NOMO-1 (cell line): Measurements from ENCODE around the gene SYT15B.
"Not testable (repeated sequence)": the region's sequence is repeated elsewhere in the genome, so short reads cannot be mapped to it uniquely, and the experiment has no call there.

Experiments used
- DNase-seq, 2 experiments: peaks; one replicate each; lab custom pipeline; 2025; ENCODE audit not compliant: unreplicated experiment in 2 of 2; lab: John Stamatoyannopoulos, UW

Gene SYT15B

DNA sequence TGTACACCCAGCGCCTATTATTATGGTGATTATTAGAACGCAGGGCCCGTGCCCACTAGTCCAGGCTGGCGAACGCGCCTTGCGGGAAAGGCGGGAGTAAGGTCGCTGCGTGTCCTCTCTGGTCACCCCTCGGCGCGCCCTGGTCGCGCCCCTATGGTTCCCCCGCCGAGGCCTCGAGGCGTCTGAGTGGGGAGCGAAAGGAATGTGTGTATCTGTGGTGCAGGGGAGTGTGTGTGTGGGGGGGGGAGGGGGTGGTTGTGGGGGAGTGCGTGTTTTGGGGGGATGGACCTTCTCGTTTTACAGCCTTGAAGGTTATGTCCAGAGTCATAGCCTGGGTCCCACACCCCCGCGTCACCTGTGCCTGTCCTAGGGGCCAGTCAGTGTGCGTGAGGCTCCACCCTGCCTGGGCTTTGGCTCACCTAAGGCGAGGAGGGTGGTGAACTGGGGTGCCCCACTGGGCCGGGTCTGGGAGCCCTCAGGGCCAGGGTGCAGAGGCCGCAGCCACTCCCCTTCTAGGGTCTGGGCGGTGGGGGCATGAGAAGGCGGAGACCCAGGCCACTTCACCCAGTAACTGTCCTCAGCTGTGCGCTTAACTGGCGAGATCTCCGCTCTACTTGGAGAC, at the start of gene SYT15B:
TSS of gene SYT15B (minus strand) at position 39 of the 622 bp plus-strand sequence. CDS start 952 bp downstream, outside the sequence.
- DNase-seq: not testable (repeated sequence)

DNA sequence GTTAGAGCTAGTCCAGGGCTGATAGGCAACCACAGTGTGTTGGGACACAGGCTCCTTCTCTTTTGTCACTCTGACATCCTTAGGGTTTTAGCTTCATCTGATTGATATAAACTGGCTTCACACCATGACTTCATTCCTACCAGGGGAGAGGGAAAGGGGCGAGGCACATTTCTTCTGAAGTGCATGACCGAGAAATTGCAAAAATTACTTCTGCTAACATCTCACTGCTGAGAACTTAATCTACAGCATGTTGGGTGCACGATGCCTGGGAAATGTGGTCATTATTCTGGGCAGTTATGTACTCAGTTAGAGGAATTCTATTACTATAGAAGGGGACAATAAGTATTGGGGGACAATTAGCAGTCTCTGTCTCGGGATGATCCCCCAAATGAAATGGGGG, 16.2 kb upstream of the SYT15B start:
- DNase-seq: not testable (repeated sequence)

DNA sequence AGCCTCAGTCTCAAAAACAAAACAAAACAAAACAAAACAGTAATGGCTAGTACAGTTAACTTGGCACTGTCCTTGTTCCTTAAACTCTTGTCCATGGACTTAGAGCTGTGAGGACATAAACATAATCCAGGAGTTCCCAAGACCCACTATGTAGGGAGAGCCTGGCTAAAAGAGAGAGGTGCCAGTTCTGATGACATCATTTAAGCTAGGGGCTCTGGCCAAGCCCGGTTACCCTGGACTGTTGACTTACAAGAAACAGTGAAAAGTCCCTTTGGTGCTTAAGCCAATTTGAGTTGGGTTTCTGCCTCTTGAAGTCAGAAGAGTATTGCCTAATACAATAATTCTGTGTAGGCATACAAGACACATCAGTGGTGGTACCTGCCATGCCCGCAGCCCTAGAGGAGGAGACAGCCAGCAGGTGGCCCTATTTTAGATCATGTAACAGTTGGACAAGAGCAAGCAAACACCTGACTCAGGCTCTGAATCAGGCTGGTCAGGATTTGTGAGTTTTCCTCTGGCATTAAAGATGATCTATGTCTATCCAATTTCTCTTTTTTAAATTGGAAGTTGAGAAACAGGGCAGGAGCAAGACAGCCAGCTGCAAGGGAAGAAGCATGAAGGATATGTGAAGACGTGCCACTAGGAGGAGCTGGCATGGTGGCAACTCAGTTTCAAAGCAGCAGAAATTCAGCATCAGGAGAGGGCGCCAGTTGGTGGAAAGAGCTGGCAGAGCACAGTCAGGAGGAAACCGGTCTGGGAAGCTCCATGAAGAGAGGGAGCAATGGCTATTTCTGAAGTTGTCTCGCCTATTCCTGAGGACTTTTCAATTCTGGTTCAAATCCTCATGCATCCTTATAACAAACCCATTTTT, 12.2 kb upstream of the SYT15B start:
- peak in 1 of 2 experiments; percentile 11 for DNase-seq

DNA sequence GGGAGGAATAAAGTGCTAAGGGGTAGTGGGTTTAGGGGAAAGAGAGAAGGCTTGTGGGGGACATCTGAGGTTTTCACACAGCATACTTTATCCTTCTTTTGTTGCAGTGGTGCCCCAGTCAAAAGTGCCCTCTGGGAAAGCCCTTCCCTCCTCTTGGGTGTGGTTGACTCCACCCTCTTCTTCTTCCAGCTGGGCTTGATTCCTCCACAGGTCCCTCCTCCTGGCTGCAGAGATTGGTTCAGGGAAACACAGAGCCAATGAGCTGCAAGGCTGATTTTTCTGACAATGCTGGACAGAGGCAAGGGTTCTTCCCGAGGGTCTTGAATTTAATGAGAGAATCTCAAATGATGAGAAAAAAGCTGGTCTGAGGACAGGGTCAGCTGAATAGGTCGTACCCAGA, 7.4 kb upstream of the SYT15B start:
- not testable (repeated sequence) for DNase-seq

DNA sequence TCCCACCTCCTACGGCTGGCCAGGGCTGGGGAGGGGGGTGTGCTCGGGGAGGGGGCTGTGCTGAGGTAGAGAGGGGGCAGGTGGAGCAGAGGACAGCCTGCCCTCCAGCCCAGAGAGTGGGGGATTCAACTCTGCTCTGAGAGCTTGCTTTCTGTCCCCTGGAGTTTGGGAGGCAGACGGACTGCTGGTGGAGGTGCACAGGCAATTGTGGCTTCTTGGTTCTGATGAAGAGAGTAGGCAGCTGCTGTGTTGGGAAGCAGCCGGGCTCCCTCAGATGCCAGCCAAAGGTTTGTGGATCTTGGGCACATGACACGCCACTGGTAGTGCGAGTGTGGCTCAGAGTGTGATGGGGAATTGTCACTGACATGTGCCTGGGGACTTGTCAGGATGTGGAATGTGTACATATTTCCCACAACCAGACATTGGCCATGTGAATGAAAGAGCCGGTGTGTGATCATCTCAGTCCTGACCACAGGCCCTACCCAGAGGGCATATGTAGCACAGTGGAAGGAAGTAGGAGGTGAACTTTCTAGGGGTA, 5.3 kb upstream of the SYT15B start:
- not testable (repeated sequence) for DNase-seq

DNA sequence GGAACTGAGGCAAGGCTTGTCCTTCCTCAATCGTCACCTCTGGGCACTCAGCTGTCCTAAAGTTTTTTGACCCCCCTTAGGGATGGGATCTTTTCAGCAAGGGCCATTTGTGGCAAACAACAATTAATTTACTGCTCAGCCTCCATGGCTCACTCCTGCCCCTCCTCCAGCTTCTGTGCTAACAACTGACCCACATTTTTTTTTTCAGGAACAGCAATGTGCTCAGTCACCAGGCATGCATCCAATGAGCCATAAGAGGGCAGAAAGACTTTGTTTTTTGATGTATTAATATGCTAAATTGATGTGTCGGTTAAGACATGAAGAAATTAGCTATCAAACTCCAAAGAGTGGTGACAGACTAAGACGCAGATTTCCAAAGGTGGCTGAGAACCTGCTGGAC, 4.7 kb upstream of the SYT15B start:
- DNase-seq: not testable (repeated sequence)

DNA sequence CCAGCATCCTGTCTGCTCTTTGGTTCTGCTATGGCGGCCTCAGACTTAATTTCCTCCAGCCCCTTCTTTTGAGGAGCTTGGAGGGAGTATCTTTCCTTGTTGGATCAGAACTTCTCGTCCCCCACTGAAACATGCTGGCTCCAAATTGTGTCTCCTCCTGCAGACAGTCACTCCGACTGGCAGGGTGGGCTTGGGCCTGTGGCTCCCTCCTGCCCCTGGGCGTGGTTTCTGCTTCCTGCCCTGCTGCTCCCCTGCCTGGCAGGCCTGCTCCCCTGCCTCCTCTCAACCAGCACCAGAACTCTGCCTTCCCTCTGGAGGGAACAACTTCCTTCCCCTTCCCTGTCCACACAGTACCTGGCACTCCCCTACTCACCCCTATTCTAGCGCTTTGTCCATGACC, 3.8 kb upstream of the SYT15B start:
- DNase-seq: not testable (repeated sequence)

DNA sequence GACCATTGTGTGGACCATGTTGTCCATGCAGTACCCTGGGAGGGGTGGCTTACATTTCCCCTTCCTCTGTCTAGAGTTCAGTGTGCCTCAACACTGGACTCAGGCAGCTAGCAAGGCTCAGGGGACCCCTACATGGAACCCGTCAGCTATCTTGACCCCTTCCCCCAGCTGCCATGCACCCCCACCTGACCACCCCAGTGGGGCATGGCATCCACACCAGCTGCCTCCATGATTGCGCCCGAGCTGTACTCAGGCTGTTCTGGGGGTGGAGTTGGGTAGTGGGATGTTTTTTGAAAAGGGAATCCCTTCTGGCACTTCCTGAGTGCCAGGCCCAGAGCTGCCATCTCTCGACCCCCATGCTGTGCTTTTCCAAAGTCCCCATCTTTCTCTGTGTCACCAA, 1.8 kb upstream of the SYT15B start:
- DNase-seq: not testable (repeated sequence)

DNA sequence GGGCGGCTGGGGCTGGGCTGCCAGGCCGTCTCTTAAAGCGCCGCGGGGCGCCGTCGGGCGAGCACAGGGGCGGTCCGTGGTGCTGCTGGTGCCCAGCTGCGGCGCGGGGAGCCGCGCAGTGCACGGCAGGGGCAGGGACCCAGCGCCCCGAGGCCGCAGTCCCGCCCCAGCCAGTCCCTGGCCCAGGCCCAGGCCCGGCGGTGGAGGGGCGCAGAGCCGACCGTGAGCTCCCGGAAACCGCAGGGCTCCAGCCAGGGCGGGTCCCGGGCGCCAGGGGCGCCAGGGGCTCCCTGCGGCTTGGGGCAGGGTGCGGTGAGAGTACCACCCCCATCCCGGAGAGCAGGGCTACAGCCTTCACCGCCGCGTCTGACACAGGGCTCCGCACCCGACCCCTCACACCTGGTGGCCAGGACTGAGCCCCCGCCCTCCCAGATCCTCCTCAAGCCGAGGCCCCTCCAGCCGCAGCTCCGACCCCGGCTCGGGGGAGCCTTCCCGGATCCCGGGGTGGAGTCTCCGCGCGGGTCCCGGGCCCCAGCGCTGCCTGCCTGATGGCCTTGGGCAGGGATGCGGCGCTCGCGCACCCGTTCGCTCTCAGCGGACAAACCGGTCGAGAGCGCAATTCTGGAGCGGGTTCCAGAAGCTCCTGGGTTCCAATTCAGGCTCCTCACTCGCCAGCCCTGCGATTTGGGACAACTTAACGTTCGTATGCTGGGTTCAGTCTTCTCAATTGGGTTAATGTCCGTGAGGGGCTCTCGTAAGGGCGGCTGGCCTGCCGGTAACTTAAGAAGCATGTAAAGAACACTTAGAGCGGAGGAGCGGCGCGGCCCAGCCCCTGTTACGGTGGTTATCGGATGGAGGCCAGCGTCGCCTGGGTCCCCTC, 478 bp downstream of the SYT15B start:
- not testable (repeated sequence) for DNase-seq

DNA sequence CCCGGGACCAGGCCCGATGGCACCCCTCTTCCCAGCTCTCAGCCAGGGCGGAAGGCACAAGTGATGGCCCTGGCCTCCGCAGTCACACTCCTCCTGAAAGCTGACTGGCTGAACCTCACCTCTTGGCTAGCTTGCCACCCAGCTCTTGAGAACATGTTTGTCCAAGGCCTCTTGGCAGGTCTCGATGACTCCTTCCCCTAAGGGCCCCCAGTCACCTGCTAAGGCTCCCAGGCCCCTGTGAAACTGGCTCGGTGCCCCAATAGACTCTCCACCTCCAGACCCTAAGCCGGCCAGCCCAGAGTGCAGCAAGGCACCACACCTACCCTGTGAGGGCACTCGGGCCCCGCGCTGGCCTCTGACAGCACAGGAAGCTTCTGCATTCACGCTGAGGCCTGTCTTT, 4.5 kb downstream of the SYT15B start:
- DNase-seq: not testable (repeated sequence)

DNA sequence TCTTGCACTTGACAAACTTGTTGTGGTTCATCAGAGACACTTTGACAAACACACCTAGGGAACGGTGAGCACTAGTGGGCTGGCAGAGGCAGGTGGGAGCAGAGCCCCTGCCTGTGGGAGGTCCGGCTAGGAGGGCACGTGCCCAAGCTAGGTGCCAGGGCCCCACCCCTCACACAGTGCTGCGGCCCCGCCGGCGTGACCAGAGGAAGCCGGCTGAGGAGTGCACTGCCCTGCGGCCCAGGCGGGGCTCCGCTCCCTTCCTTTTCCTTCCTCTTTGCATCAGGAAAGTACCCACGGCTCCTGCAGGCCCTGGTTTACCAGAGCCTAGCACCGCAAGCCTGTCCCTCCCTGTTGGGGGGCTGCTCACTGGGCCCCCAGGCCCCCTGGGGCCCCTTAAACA, 7.2 kb downstream of the SYT15B start:
- not testable (repeated sequence) for DNase-seq

DNA sequence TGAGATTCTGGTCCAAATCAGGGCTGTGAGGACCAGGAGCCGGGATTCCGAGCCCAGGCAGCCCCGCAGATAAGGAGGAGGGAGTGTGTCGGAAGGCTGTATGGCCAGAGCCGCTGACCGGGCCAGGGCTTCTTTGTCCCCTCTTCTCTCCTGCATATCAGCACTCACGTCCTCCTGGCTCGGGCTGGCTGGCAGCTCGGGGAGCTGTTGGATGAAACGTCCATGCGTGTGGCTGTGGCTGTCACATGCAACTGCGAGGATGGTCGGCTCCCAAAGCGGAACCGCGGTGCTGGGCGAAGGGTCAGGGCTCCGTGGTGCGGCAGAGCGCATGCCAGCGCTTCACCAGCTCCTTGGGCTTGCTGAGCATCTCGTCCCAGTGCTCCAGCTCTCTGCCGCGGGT, 9.5 kb downstream of the SYT15B start:
- DNase-seq: not testable (repeated sequence)

DNA sequence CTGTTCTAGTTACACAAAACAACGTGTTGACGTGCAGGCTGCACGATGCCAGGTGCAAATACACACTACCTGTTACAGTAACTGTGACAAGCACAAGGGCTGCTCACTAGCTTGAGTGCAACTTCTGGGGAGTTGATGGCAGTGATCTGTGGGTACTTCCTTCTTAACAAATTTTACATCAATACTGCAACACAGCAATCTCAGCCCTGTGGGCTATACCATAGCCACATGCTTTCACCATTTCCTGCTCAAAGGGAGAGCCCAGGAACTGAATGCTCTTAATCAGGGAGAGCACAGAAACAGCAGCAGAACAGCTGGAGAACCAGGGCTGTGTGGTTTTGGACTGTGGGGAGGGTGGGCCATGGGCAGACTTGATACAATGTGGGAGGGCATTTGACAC, 10.2 kb downstream of the SYT15B start:
- DNase-seq: not testable (repeated sequence)

DNA sequence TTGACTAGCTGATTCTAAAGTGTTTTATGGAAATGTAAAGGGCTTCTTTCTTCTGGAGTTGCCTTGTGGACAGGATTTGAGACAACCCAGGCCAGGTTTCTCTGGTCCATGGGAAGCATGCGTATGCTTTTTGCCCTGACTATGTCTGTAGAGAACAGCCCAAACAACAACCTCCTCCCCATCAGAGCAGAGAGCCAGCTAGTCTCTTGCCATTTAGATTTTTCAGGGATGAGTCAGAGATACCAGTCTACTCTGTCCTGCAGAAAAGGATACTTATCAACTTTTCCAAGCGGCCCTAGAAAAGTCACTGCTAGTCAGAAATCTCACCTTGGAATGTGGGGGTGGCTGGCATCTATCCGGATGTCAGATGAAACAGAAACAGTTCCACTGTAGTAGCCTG, 11.6 kb downstream of the SYT15B start:
- not testable (repeated sequence) for DNase-seq

DNA sequence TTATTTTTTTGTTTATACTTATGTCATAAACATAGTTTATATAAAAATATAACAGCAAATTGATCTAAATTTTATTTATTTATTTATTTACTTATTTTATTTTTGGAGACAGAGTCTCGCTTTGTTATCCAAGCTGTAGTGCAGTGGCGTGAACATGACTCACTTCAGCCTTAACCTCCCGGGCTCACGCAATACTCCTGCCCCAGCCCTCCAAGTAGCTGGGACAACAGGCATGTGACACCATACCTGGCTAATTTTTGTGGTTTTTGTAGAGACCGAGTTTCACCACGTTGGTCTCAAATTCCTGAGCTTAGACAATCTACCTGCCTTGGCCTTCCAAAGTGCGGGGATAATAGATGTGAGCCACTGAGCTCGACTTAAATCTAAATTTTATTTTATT, 13.0 kb downstream of the SYT15B start:
- DNase-seq: not testable (repeated sequence)

DNA sequence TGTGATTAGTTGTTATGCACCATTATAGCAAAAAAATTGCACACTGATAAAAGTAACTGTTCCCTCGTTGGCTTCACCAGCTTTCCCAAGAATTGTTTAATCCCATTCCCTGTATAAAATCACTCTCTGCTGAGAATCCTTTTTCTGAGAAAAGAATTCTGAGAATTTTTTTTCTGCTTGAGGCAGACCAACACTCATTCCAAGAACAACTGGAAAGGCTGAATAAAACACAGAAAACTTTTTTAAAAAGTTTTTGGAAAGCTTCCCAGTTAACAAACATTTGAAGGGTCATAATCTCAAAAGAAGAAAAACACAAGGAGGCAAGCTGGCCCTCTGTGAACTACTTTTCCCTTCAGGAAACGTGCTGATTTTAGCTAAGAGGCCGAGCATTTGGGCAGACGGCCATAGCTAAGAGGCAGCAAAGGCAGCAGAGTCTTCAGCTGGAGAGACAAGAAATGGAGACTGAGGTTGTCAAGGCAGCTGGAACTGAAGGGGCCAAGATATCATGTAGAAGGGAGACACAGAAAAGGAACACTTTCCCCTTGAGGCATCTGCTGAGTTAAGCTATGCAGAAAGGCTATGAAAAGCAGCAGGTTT, 16.5 kb downstream of the SYT15B start:
- not testable (repeated sequence) for DNase-seq

DNA sequence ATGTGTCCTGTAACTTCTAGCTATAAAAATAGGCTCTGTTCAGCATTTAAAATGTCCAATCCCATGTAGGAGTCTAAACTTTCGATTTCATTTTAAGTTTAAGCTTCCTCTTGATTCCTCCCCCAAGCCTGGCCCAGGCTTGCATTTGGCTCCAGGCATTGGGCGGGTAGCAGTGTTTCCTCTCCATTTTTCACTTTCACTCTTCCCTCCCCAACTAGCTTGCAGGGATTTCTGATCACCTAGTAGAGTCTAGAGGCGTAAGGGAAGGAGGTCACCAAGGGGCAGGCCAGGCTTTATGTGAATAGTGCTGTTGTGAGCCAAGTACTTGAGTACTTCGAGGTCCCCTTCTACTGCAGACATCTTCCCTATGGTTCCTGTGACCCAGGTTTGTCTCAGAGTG, 18.5 kb downstream of the SYT15B start:
- DNase-seq: not testable (repeated sequence)

DNA sequence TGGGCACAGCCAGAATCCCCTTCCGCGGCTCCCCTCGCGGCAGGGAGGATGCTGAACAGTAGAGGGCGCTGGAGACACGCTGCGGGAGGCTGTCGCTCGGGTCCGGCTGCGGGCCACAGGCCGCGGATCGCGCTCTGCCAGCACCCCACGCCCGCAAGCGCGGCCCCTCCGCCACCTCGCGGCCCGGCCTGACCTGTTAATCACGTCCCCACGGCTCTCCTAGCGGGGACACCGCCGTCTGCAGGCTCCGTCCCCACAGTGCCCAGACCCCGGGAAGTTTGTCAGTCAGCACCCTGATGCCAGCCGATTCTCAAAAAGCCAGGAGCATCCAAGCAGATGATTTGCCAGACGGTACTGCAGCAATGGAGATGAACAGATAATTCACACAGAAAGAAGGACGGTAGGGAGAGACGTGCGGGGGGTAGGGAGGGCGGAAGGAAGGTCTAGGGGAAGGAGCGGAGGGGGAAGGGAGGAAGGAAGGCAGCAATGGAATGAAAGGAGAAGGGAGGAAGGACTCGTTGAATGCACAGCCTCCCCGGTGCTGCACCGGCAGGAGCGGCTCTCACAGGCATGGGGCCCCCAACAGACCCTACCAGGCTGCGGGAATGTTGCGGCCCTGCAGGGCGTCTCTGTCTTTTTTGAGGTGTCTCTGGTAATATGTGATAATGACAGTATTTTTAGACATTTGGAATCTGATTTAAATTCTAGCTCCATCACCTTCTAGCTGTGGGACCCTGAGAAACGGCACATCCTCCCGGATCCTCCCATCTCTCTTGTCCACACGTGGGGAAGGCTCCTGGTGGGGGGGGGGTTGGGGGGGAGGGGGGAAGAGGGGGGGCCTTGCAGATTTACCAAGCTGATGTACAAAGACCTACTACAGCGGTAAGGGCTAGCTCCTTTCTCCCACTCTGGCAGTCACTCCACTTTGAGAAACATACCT, 19.5 kb downstream of the SYT15B start:
- DNase-seq: not testable (repeated sequence)

DNA sequence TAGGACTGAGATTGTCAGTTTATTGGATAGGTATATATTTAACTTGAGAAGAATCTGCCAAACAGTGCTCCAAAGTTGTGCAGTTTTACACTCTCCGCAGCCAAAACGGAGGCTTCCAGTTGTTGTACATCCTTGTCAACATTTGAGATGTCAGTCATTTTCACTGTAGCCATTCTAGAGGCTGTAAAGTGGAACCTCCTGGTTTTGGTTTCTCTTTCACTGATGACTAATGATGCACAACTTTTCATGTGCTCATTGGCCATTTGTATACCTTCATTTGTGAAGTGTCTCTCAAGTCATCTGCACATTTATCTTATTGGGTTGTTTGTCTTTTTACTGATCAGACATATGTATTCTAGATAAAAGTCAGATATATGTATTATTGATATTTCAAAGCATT, 22.5 kb downstream of the SYT15B start:
- DNase-seq: not testable (repeated sequence)
